Spleen (tissue), 7 donors: ENCODE results near the gene MPDU1.

Experiments used
- POLR2A ChIP-seq, 3 donors: fragments of 450-650 bp; IDR thresholded peaks; one replicate each; pipeline ENCODE4 v1.5.1; 2017; ENCODE audit warnings: antibody characterized with exemption in 3 of 3, mild to moderate bottlenecking in 1 of 3
- TF ChIP-seq, protein P1 (sequence below), 11 experiments: fragments of 200-600 bp in 7 of 11; fragments of 450-650 bp in 4 of 11; sonication (generic) in 4 of 11; IDR thresholded peaks in 8 of 11; conservative IDR thresholded peaks in 3 of 11; 1 replicate in 7 of 11; 2 replicates in 4 of 11; pipeline versions ENCODE4 v1.4.0 to v1.8.0; 2016 to 2021; ENCODE audit warnings: antibody characterized with exemption in 11 of 11, inconsistent platforms in 4 of 11, mild to moderate bottlenecking in 1 of 11
- donor health status: DM: no; HTN: no; CAD: no; lungs with moderate emphysema.
- donor health status: DM: no; HTN: no; CAD: no.
- donor health status: DM: no; HTN: no; CAD: no.

DNA sequence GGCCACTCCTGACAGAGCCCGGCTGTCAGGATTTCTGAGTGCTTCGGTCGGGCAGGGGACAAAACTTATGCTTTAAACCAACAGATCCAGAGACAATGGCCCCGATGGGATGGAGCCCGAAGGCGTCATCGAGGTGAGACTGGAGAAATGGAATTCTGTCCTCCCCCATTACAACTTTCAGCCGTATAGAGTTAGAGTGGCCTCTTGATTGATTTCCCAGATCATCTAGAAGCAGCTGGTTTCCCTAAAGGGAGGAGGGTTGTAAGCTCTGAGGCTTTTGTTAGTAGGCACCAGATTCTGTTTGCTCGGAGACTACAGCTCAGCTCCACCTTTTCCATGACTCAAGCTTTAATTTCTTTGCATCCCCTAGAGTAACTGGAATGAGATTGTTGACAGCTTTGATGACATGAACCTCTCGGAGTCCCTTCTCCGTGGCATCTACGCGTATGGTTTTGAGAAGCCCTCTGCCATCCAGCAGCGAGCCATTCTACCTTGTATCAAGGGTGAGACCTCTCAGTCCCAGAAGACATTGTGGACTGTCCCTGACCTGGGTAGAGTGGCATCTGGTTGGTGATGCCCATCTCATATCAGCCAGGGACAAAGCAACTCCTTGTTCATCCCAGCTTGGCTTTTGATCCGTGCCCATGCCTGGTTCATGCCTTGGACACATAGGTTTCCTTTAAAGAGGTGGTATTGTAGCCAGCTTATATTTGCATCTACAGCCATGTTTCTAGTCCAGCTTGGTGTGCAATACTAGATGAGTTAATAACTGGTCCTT is 9.3 kb upstream of the MPDU1 start:
- TF ChIP-seq, protein P1, sequence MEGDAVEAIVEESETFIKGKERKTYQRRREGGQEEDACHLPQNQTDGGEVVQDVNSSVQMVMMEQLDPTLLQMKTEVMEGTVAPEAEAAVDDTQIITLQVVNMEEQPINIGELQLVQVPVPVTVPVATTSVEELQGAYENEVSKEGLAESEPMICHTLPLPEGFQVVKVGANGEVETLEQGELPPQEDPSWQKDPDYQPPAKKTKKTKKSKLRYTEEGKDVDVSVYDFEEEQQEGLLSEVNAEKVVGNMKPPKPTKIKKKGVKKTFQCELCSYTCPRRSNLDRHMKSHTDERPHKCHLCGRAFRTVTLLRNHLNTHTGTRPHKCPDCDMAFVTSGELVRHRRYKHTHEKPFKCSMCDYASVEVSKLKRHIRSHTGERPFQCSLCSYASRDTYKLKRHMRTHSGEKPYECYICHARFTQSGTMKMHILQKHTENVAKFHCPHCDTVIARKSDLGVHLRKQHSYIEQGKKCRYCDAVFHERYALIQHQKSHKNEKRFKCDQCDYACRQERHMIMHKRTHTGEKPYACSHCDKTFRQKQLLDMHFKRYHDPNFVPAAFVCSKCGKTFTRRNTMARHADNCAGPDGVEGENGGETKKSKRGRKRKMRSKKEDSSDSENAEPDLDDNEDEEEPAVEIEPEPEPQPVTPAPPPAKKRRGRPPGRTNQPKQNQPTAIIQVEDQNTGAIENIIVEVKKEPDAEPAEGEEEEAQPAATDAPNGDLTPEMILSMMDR (IDR thresholded peaks at IDR 0.05 in 8 of 11, conservative IDR thresholded peaks at IDR 0.05 in 3 of 11) = no peak
- TF ChIP-seq POLR2A (IDR thresholded peaks at IDR 0.05) = no peak
